PC-3 (cell line): Measurements from ENCODE around the gene UNC13C. TPM values are rescaled to one million over a fixed set of nuclear protein-coding genes. Genes with fewer than 3 reads are reported as not detected.

Experiments
- ATAC-seq: fragments of 200-7000 bp; cut with Tn5 transposase; 2 replicates; pipeline ENCODE4 v1.9.1; 2020; ENCODE audit warnings: mild to moderate bottlenecking, moderate library complexity
- BruUV-seq: library from RNA; stranded (reverse); fragments of 400-500 nt; replicated peaks from 2 replicates; lab custom pipeline; 2021; lab: Mats Ljungman, UMichigan
- CTCF ChIA-PET: fragments of 300-600 bp; sonication (Branson Sonifier 250); formaldehyde crosslinking; loops from one replicate; lab custom pipeline; 2022; ENCODE audit warnings: antibody characterized with exemption; lab: Charles Lee
- POLR2A ChIA-PET: fragments of 300-600 bp; sonication (Branson Sonifier 250); formaldehyde crosslinking; loops from one replicate; lab custom pipeline; 2022; ENCODE audit warnings: antibody characterized with exemption; ENCODE audit not compliant: unreplicated experiment; lab: Charles Lee
- DNase-seq: peaks from one replicate; pipeline ENCODE4 v3.0.0-alpha.2; 2015
- H2AFZ ChIP-seq: fragments of 300-600 bp; sonication (generic); 2 replicates; pipeline ENCODE4 v1.6.0; 2016; ENCODE audit warnings: antibody characterized with exemption, low read length
- H3F3A ChIP-seq: fragments of 300-600 bp; sonication (generic); one replicate; pipeline ENCODE4 v1.6.0; 2017; ENCODE audit warnings: antibody characterized with exemption, low read length, control low read depth, mild to moderate bottlenecking; ENCODE audit not compliant: unreplicated experiment
- H3K27ac ChIP-seq: fragments of 300-600 bp; sonication (generic); 2 replicates; pipeline ENCODE4 v1.5.1; 2016; ENCODE audit warnings: mild to moderate bottlenecking, low read length
- H3K27me3 ChIP-seq: fragments of 300-600 bp; sonication (generic); 2 replicates; pipeline ENCODE4 v1.6.1; 2016; ENCODE audit warnings: low read length, mixed read lengths
- H3K36me3 ChIP-seq: fragments of 300-600 bp; sonication (generic); 2 replicates; pipeline ENCODE4 v1.6.1; 2016; ENCODE audit warnings: low read depth, mixed run types, low read length, mixed read lengths
- H3K4me1 ChIP-seq: fragments of 300-600 bp; sonication (generic); 2 replicates; pipeline ENCODE4 v1.5.1; 2016; ENCODE audit warnings: low read length; ENCODE audit not compliant: insufficient read depth
- H3K4me2 ChIP-seq: fragments of 300-600 bp; sonication (generic); 2 replicates; pipeline ENCODE4 v1.6.0; 2016; ENCODE audit warnings: low read length
- H3K4me3 ChIP-seq: fragments of 300-600 bp; sonication (generic); 2 replicates; pipeline ENCODE4 v1.5.1; 2016; ENCODE audit warnings: mild to moderate bottlenecking, low read length, mixed read lengths
- H3K79me2 ChIP-seq: fragments of 300-600 bp; sonication (generic); 2 replicates; pipeline ENCODE4 v1.6.1; 2017; ENCODE audit warnings: low read length, mixed read lengths
- H3K9ac ChIP-seq: fragments of 300-600 bp; sonication (generic); 2 replicates; pipeline ENCODE4 v1.6.0; 2016; ENCODE audit warnings: mild to moderate bottlenecking, low read length
- H3K9me2 ChIP-seq: fragments of 300-600 bp; sonication (generic); replicated peaks from 2 replicates; pipeline ENCODE4 v1.6.1; 2016; ENCODE audit warnings: mixed run types, low read length, mixed read lengths
- H3K9me3 ChIP-seq: fragments of 300-600 bp; sonication (generic); 2 replicates; pipeline ENCODE4 v1.6.1; 2016; ENCODE audit warnings: low read length, mixed read lengths
- H4K20me1 ChIP-seq: fragments of 300-600 bp; sonication (generic); 2 replicates; pipeline ENCODE4 v1.6.1; 2016; ENCODE audit warnings: low read length, mixed read lengths
- EZH2 ChIP-seq: fragments of 300-600 bp; sonication (generic); IDR thresholded peaks from one replicate; pipeline ENCODE4 v1.6.1; 2017; ENCODE audit warnings: antibody characterized with exemption, mild to moderate bottlenecking, low read length; ENCODE audit not compliant: unreplicated experiment
- EZH2phosphoT487 ChIP-seq: fragments of 300-600 bp; sonication (generic); IDR thresholded peaks from 2 replicates; pipeline ENCODE4 v1.6.1; 2018; ENCODE audit warnings: mild to moderate bottlenecking, antibody characterized with exemption, low read length, borderline replicate concordance
- intact Hi-C: fragments of 100-400 bp; cut with micrococcal nuclease; formaldehyde crosslinking; loops from 2 replicates; pipeline ENCODE4 v1.9.0; 2023
- total RNA-seq: library from RNA; depleted of rRNA; stranded (reverse); fragments of >200 nt; gene quantifications from 2 replicates; pipeline ENCODE4 v1.2.3, GENCODE V29; 2014
- TF ChIP-seq, protein P1 (sequence below): fragments of 300-600 bp; sonication (generic); conservative IDR thresholded peaks from 2 replicates; pipeline ENCODE4 v1.5.1; 2017; ENCODE audit warnings: antibody characterized with exemption, low read depth, mild to moderate bottlenecking, low read length

UNC13C gene
- total RNA-seq, 1 experiment from 2014 or later, result not detected

DNA sequence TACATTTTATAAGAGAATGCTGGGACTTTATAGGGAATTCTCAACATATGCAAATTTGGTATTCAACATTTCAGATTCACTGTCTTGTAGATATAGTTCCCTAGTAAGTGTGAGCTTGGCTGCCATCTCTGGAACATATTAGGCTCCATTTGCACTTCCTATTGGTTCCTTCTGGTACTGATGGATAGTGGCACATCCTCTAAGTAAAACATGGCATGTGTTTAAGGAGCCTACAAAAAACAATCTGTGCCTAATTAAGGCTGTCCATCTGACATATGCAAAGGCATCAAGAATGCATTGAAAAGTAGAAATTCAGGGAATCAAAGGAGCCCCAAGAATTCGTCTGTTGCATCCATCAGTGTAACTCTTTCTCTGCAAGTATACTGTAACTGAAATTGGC lies 344.1 kb downstream of the UNC13C start:
- BruUV-seq, result no TSS peak
- TF ChIP-seq, protein P1, sequence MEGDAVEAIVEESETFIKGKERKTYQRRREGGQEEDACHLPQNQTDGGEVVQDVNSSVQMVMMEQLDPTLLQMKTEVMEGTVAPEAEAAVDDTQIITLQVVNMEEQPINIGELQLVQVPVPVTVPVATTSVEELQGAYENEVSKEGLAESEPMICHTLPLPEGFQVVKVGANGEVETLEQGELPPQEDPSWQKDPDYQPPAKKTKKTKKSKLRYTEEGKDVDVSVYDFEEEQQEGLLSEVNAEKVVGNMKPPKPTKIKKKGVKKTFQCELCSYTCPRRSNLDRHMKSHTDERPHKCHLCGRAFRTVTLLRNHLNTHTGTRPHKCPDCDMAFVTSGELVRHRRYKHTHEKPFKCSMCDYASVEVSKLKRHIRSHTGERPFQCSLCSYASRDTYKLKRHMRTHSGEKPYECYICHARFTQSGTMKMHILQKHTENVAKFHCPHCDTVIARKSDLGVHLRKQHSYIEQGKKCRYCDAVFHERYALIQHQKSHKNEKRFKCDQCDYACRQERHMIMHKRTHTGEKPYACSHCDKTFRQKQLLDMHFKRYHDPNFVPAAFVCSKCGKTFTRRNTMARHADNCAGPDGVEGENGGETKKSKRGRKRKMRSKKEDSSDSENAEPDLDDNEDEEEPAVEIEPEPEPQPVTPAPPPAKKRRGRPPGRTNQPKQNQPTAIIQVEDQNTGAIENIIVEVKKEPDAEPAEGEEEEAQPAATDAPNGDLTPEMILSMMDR, result no peak
- no peak for TF ChIP-seq EZH2
- TF ChIP-seq EZH2phosphoT487, result no peak
- Histone ChIP-seq H2AFZ (no peak overlapping the region), H3K4me3 (no peak overlapping the region), H3K9ac (no peak overlapping the region), H3K36me3 (no peaks in the 10 kb centered on the region), H3K27ac (no peak overlapping the region), H4K20me1 (no peaks in the 10 kb centered on the region), H3K4me1 (no peaks in the 10 kb centered on the region), H3K9me3 (no peaks in the 10 kb centered on the region), H3K27me3 (no peaks in the 10 kb centered on the region), H3K4me2 (no peak overlapping the region), H3F3A (no peaks in the 10 kb centered on the region), H3K79me2 (no peaks in the 10 kb centered on the region), H3K9me2 (no peaks in the 10 kb centered on the region)
- DNase-seq (no peak), ATAC-seq (no peak)
- POLR2A ChIA-PET, result no interaction called here
- intact Hi-C loops, result no loop called here
- CTCF ChIA-PET, result no interaction called here

- Histone ChIP-seq H3K27ac (no peak overlapping the region), H3K27me3 (no peaks in the 10 kb centered on the region), H3K9ac (no peak overlapping the region), H2AFZ (no peak overlapping the region), H3F3A (no peaks in the 10 kb centered on the region), H3K4me2 (no peak overlapping the region), H3K4me1 (no peaks in the 10 kb centered on the region), H3K4me3 (no peak overlapping the region), H3K36me3 (no peaks in the 10 kb centered on the region), H3K9me2 (no peaks in the 10 kb centered on the region), H3K9me3 (no peaks in the 10 kb centered on the region), H4K20me1 (no peaks in the 10 kb centered on the region), H3K79me2 (no peaks in the 10 kb centered on the region)
- CTCF ChIA-PET, result no interaction called here
- POLR2A ChIA-PET, result no interaction called here
- no TSS peak for BruUV-seq
- TF ChIP-seq EZH2, result no peak
- TF ChIP-seq, protein P1, result no peak
- no peak for TF ChIP-seq EZH2phosphoT487
- DNase-seq, result no peak
- intact Hi-C loops, result no loop called here
- no peak for ATAC-seq
Measured at GRCh38 chr15:54345301-54345700, 367.1 kb downstream of the UNC13C start.

GRCh38 chr15:54345827-54346226 lies 367.6 kb downstream of the UNC13C start:
- ATAC-seq, result no peak
- CTCF ChIA-PET, result no interaction called here
- Histone ChIP-seq H3K27me3 (no peaks in the 10 kb centered on the region), H3K9ac (no peak overlapping the region), H3K9me3 (no peaks in the 10 kb centered on the region), H4K20me1 (no peaks in the 10 kb centered on the region), H3K4me1 (no peaks in the 10 kb centered on the region), H3K4me2 (no peak overlapping the region), H3F3A (no peaks in the 10 kb centered on the region), H3K79me2 (no peaks in the 10 kb centered on the region), H3K9me2 (no peaks in the 10 kb centered on the region), H3K36me3 (no peaks in the 10 kb centered on the region), H2AFZ (no peak overlapping the region), H3K4me3 (no peak overlapping the region), H3K27ac (no peak overlapping the region)
- intact Hi-C loops, result no loop called here
- DNase-seq, result no peak
- TF ChIP-seq, protein P1, result no peak
- TF ChIP-seq EZH2 (no peak), EZH2phosphoT487 (no peak)
- BruUV-seq, result no TSS peak
- POLR2A ChIA-PET, result interaction anchor here (0.6 kb wide), 1 partner anchor 10 kb away, joined by 4 read pairs; no protein-coding TSS in a partner anchor
